GM19099 (cell line): ENCODE data around the gene KIAA1549.

Experiments used
- POLR2A ChIP-seq: IDR thresholded peaks from 3 replicates; pipeline ENCODE4 v1.6.1; 2011; ENCODE audit warnings: low read depth; ENCODE audit not compliant: insufficient read length; ENCODE audit errors: extremely low read depth

Gene KIAA1549

DNA sequence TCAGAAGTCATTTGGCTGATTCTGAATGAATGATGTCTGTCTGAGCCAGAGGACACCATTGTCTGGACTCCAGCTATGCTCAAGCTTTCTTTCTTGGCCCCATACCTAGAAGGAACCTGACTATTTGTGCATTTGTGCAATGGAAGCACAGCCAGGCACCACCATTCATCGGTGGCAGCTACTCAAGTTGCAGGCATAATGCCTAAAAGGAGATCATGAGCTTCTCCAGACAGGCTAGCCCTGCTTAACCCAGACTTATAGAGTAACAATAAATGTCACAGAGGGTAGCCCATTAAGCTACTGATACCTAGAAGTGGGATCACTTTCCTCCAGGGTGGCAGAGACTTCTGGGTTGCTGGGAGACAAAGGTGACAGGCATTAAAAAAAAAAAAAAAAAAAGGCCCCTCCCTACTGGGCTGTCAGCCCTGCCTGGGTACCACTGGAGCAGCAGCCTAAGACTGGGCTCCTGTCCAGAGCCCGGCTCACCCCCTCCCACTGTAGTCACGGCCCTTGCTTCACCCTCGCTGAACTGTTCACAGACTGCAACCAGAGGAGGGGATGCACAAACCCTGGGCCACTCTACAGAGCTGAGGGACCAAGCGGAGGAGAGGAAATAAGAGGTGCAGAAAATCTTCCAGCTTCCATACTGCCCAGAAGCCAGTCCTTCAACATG lies 107.8 kb downstream of the KIAA1549 start:
- TF ChIP-seq POLR2A, result no peak

DNA sequence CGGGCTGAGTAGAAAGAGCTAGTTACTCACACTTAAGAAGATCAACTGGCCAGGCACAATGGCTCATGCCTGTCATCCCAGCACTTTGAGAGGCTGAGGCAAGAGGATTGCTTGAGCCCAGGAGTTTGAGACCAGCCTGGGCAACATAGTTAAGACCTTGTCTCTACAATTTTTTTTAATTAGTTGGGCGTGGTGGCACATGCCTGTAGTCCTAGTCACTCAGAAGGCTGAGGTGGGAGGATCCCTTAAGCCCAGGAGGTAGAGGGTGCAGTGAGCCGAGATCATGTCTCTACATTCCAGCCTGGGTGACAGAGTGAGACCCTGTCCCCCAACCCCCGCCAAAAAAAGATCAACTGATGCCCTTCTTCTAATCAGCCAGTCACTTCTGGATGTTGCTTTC lies 108.6 kb downstream of the KIAA1549 start:
- TF ChIP-seq POLR2A, result no peak

DNA sequence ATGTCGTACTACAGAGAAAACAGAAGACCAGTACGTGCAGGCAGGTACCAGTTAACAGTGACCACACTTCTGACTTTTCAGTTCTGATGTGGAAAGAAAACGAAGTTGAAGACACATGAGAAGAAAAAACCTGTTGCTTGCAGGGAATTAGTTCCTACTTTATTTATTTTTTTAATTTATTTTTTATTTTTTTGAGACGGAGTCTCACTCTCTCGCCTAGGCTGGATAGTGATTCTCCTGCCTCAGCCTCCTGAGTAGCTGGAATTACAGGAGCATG lies 109.4 kb downstream of the KIAA1549 start:
- TF ChIP-seq POLR2A, result no peak

DNA sequence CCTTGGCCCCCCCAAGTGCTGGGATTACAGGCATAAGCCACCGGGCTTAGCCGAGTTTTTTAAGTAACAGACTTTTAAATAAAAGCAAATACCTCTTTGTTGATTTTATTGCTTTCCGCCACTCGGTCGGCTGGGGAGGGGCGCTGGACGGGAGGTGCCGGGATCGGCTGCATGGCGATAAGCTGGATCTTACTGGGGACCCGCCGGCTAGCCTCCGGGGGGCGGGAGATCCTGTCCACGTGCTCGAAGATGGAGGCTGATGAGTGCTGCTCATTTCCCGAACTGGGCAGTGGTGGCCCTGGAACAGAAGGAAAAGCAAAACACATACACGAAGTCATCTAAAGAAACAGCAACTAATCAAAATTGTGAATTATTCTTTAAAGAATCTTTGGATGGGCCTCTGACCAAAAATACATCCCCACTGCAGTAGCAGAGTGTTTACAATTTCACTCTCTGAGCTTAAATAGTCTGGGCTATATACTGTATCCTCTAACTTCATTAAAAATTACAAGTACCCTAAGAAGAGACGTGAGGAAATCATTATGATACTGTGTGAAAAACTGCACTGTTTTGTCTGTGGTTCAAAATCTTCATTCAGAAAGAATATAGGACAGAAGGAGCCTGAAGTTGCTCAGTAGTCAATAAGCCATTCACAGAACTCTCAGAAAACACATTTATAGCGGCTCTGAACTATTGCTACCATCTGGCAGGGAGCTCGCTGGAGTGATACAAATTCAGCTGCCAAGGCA lies 110.0 kb downstream of the KIAA1549 start:
- no peak for TF ChIP-seq POLR2A

DNA sequence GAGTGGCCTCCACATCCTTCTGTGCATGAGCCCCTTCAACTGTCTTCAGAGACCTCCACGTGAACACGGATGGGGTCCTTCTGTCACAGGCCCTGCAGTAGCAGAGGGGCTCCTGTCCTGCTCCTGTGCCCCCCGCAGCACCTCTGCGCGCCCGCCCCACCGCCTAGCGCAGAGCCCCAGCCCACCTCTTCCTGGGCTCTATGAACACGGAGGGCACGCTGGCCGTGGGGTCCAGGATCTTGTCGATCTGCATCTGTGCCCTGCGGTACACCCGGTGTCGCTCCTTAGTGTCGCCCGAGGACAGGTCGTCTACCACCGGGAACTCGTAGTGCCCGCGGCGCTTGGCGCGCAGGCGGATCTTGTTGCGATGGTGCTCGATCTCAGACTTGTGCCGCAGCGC lies 111.8 kb downstream of the KIAA1549 start:
- TF ChIP-seq POLR2A, result no peak

DNA sequence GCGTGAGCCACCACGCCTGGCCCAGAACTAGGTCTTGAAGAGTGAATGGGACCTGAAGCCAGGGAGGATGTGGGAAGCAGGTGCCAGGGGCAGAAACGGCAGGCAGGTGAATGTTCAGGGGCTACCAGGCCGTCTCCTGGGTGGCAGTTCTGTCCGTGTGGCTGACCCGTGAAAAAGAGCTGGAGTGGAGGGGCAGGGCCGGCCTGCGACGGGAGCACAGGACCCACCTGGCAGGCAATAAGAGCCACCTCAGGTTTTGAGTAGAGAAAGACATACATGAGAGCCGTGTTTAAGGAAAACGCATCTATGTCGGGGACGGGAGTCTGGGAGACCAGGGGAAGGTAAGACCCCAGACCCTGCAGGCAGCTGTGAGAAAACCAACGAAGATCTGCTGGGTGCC lies 112.5 kb downstream of the KIAA1549 start:
- no peak for TF ChIP-seq POLR2A

DNA sequence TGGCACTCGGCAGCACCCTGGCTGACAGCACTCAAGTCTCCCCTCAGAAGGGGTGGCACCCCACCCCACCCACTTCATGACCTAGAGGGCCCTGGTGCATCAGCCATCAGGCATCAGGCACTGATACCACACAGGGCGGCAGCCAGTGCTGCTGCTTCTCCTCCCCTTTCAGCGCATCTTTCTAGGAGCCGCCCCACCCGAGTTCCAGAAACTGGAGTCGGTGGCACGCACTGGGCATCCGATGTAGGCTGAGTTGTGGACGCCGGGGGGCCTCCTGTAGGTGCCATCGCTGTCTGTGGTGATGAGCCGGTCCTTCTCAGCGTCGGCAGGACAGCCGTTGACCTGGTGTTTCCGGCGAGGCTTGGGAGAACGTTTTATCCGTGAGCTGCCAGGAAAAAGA lies 113.4 kb downstream of the KIAA1549 start:
- no peak for TF ChIP-seq POLR2A

DNA sequence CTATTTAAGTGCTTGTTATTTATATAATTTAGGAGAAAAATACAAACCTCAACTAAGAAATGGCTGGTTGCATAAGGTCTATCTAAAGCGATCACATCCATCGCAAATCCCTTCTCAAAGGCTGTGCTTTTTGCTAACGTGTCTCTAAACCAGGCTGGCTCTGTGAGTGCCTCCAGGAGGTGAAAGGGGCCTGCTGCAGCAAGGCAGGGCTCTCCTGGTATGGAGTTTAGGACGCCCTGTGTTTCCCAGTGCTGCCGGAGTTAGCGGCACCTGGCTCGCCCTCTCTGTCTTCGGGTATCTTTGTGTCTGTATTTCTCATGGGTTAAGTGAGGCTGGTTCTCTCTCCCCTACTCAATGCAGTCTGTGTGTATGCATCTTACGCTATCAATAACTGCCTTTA lies 114.8 kb downstream of the KIAA1549 start:
- no peak for TF ChIP-seq POLR2A

DNA sequence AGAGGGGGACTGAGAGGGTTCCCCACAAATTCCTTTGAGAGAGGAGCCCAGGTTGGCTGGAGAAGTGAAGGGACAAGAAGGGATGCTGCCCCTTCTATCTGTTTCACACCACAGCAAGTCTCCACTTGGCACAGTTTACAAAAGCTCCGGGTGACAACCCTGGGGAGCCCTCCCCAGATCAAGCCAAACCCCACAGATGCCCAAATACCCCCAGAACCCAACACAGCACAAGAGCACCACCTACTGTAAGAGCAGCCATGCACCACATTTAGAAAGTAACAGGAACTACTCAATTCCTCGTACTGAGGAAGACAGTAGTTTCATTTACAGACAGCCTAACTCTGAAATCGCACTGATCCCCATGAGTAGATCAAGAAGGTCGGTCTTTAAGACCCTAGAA lies 115.3 kb downstream of the KIAA1549 start:
- TF ChIP-seq POLR2A, result no peak

DNA sequence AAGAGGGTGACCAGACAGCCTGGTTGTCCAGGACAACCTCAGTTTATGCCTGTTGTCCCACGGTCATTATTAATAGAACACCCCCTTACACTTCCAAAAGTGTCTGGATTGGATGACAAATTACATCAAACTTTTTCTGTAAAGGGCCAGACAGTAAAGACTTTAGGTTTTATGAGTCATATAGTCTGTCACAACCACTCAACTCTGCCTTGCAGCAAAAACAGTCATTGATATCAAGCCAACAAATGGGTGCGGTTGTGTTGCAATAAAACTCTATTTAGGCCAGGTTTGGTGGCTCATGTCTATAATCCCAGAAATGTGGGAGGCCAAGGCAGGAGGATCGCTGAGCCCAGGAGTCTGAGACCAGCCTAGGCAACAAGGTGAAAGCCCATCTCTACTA lies 116.5 kb downstream of the KIAA1549 start:
- TF ChIP-seq POLR2A, result no peak

DNA sequence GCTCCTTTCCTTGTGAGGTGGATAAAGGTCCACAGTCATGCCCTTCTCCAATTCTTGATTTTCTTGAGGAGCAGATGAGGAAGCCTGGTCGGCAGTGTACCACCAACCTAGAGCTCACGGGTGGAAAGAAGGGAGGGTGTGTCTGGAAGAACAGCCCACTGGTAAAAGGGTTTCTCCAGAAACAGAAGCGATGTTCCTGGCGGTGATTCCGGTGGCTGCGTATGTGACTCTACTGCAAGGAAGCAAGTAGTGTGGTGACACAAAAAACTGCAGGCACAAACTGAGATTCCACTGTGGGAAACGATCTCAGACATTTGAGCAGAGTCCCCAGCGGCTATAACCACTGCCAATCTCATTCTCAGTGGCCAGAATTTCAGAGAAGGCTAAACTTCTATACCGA lies 117.3 kb downstream of the KIAA1549 start:
- TF ChIP-seq POLR2A, result no peak

DNA sequence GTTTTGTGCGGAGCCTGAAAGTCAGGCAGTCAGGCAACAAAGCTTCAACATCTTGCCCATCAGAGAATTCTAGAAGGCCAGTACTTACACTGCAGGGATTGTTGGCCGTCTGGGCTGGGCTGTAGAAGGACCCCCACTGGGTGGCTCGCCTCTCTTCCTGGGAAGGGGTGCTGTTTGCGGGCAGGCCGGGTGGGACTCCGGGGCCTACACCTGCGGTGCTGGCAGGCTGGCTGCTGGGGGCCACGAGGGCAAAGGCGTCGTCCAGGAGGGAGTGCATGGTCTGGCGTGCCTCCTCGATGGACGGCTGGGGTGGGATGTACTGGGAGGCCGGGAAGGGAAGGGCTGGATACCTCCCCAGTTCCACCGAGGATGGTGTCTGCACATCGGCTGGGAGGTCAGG lies 120.1 kb downstream of the KIAA1549 start:
- TF ChIP-seq POLR2A, result no peak

DNA sequence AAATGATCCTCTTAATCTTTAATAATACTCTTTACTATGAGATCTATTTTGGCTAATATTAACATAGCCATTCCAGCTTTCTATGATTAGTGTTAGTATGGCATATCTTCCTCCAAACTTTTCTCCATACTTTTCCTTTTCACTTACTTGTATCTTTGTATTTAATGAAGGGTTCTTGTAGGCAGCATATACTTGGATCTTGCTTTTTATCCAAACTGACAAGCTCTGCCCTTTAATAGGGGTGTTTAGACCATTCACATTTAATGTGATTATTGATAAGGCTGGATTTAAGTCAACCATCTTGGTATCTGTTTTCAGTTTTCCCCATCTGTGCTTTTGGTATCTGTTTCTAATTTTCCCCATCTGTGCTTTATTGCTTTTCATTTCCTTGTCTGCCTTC lies 123.5 kb downstream of the KIAA1549 start:
- TF ChIP-seq POLR2A, result no peak

DNA sequence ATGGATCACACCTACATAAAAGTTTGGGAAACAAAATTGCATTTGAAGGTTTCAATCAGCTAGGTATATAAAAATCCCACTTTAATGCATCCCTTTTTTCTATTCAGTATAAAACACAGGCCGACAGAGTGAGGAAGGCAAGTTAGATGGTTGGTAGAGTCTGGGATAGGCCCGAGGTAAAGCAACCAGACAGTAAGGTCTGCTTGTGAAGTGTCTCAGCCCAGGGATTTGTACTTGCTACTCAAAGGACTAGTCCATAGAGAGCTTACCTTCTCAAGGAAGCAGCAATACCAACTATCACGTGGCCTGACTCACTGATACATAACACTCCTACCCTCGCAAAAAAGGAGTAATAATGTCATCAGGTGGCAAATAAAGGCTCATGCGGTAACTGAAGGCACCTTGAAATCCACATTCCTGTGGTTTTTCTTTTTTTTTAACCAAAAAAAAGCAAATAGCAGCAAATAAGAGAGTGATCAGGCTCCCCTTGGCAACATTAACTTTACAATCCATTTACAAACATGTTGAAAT lies 127.0 kb downstream of the KIAA1549 start:
- TF ChIP-seq POLR2A, result no peak

DNA sequence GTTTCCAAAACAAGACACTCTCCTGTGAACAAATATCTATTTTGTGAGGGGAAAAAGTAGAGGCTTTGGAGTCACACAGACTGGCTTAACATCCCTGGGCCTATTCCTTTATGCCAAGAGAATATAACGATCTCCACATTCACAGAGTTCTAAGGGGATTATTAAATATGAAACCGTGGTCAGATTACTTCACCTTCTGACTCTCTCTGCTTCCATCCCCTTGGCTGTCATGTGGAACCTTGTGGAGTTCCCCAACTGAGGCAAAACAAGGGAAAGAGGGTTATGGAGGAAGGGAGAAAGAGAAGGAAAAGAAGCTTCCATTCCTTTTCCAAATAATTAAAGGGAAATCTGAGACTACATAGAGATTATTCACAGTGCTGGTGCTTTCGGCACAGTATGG lies 127.7 kb downstream of the KIAA1549 start:
- no peak for TF ChIP-seq POLR2A

DNA sequence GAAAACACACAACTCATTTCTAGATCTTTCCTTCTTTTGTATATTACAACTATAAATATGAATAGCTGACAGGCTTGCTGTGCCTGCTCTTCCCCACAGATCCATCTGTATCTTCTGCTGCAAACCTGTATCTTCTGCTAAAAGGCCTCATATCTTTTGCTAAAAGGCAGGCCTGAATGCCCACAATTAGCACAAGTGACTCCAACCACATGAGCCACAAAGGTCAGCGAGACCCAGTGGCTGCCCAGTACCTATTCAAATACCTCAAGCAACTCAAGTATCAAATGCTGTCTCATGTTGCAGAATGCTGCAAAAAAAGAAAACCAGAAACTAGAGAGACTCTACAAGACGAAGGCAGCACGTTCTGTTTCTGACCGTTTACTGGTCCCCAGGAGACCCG lies 128.7 kb downstream of the KIAA1549 start:
- no peak for TF ChIP-seq POLR2A
